A549 (cell line): Measurements from ENCODE around the gene TUBD1. TPM values are rescaled to one million over a fixed set of nuclear protein-coding genes. Genes with fewer than 3 reads are reported as not detected.

Experiments
- CBX2 ChIP-seq: fragments of 200-600 bp; sonication (generic); IDR thresholded peaks from 2 replicates; pipeline ENCODE4 v1.6.1; 2016; ENCODE audit warnings: low read depth, mild to moderate bottlenecking, borderline replicate concordance
- CBX8 ChIP-seq: fragments of 200-600 bp; sonication (generic); IDR thresholded peaks from 2 replicates; pipeline ENCODE4 v1.6.1; 2016
- CEBPB ChIP-seq, 2 experiments: fragments of >200 bp in 1 of 2; sonication (Bioruptor Twin) in 1 of 2; formaldehyde crosslinking in 1 of 2; IDR thresholded peaks; 2 replicates each; pipeline ENCODE4 v1.6.1; 2012 to 2016
- CHD4 ChIP-seq: fragments of 200-600 bp; sonication (generic); IDR thresholded peaks from 2 replicates; pipeline ENCODE4 v1.6.1; 2016; ENCODE audit warnings: antibody characterized with exemption, mild to moderate bottlenecking, borderline replicate concordance
- CTCF ChIP-seq: fragments of >200 bp; sonication (Bioruptor Twin); formaldehyde crosslinking; IDR thresholded peaks from 3 replicates; pipeline ENCODE4 v1.5.1; 2016
- E2F6 ChIP-seq: IDR thresholded peaks from 2 replicates; pipeline ENCODE4 v1.6.1; 2012; ENCODE audit warnings: low read depth, borderline replicate concordance
- EP300 ChIP-seq, 2 experiments: fragments of >200 bp; sonication (Bioruptor Twin); formaldehyde crosslinking; IDR thresholded peaks; 2 replicates in 1 of 2; 3 replicates in 1 of 2; pipeline ENCODE4 v1.6.1; 2016 to 2017
- FOSL2 ChIP-seq, 2 experiments: fragments of 450-650 bp in 1 of 2; fragments of >200 bp in 1 of 2; sonication (Bioruptor Twin) in 1 of 2; formaldehyde crosslinking; IDR thresholded peaks; 2 replicates each; pipeline versions ENCODE4 v1.5.0 to v1.6.1; 2016 to 2020; ENCODE audit warnings: mild to moderate bottlenecking in 1 of 2, moderate library complexity in 1 of 2
- GATA3 ChIP-seq: IDR thresholded peaks from 2 replicates; pipeline ENCODE4 v1.6.1; 2012; ENCODE audit warnings: borderline replicate concordance
- HES2 ChIP-seq: fragments of >200 bp; sonication (Bioruptor Twin); formaldehyde crosslinking; IDR thresholded peaks from 2 replicates; pipeline ENCODE4 v1.6.1; 2016
- HMGXB4 ChIP-seq: fragments of 250-450 bp; sonication (Bioruptor Pico); IDR thresholded peaks from 2 replicates; pipeline ENCODE4 v1.5.0; 2021; ENCODE audit warnings: mild to moderate bottlenecking, moderate library complexity, borderline replicate concordance
- HOXB13 ChIP-seq: fragments of 250-450 bp; sonication (Bioruptor Pico); IDR thresholded peaks from 2 replicates; pipeline ENCODE4 v1.5.0; 2020; ENCODE audit warnings: low read depth, mild to moderate bottlenecking, moderate library complexity
- HOXB5 ChIP-seq: fragments of 250-450 bp; sonication (Bioruptor Pico); IDR thresholded peaks from 2 replicates; pipeline ENCODE4 v1.5.0; 2020; ENCODE audit warnings: mild to moderate bottlenecking, moderate library complexity
- JUN ChIP-seq, 2 experiments: fragments of >200 bp; sonication (Bioruptor Twin); formaldehyde crosslinking; IDR thresholded peaks; 2 replicates in 1 of 2; 3 replicates in 1 of 2; pipeline ENCODE4 v1.6.1; 2016 to 2017
- JUNB ChIP-seq: fragments of >200 bp; sonication (Bioruptor Twin); formaldehyde crosslinking; IDR thresholded peaks from 2 replicates; pipeline ENCODE4 v1.6.1; 2016
- KDM1A ChIP-seq: fragments of 200-600 bp; sonication (generic); IDR thresholded peaks from 2 replicates; pipeline ENCODE4 v1.6.1; 2016; ENCODE audit warnings: low read depth, mild to moderate bottlenecking
- MAFK ChIP-seq: fragments of 450-650 bp; IDR thresholded peaks from 2 replicates; pipeline ENCODE4 v1.6.1; 2014; ENCODE audit not compliant: partially characterized antibody
- MYC ChIP-seq: IDR thresholded peaks from 2 replicates; pipeline ENCODE4 v1.6.1; 2012; ENCODE audit warnings: mild to moderate bottlenecking, inconsistent platforms, low read length, improper control_type of control experiment, borderline replicate concordance
- NFE2L2 ChIP-seq: fragments of 150-350 bp; conservative IDR thresholded peaks from 2 replicates; pipeline ENCODE4 v1.6.1; 2014; ENCODE audit warnings: low read length
- PHF8 ChIP-seq: fragments of 200-600 bp; sonication (generic); IDR thresholded peaks from 2 replicates; pipeline ENCODE4 v1.6.1; 2016; ENCODE audit warnings: low read depth, mild to moderate bottlenecking, antibody characterized with exemption, moderate library complexity, borderline replicate concordance
- POLR2A ChIP-seq: IDR thresholded peaks from 2 replicates; pipeline ENCODE4 v1.6.1; 2012; ENCODE audit warnings: mild to moderate bottlenecking, low read length
- RAD21 ChIP-seq, 2 experiments: fragments of >200 bp in 1 of 2; sonication (Bioruptor Twin) in 1 of 2; formaldehyde crosslinking in 1 of 2; IDR thresholded peaks in 1 of 2; conservative IDR thresholded peaks in 1 of 2; 2 replicates in 1 of 2; 3 replicates in 1 of 2; pipeline ENCODE4 v1.6.1; 2012 to 2018; ENCODE audit warnings: inconsistent platforms in 1 of 2
- RCOR1 ChIP-seq: fragments of 150-350 bp; IDR thresholded peaks from 2 replicates; pipeline ENCODE4 v1.6.1; 2014; ENCODE audit warnings: antibody characterized with exemption, low read length, low read depth
- REST ChIP-seq: fragments of 200-600 bp; sonication (generic); IDR thresholded peaks from 2 replicates; pipeline ENCODE4 v1.6.1; 2016; ENCODE audit warnings: antibody characterized with exemption, mild to moderate bottlenecking, moderate library complexity
- SREBF2 ChIP-seq: fragments of 450-650 bp; IDR thresholded peaks from 2 replicates; pipeline ENCODE4 v1.6.1; 2014; ENCODE audit warnings: mild to moderate bottlenecking, moderate library complexity
- TFCP2L1 ChIP-seq: fragments of 250-450 bp; sonication (Bioruptor Pico); IDR thresholded peaks from 2 replicates; pipeline ENCODE4 v1.5.0; 2021; ENCODE audit warnings: mild to moderate bottlenecking
- TP53 ChIP-seq: fragments of 250-450 bp; sonication (Bioruptor Pico); IDR thresholded peaks from 2 replicates; pipeline ENCODE4 v1.5.0; 2021; ENCODE audit warnings: mild to moderate bottlenecking, moderate library complexity
- USF2 ChIP-seq: fragments of 450-650 bp; IDR thresholded peaks from 2 replicates; pipeline ENCODE4 v1.6.1; 2014; ENCODE audit warnings: antibody characterized with exemption
- ZSCAN20 ChIP-seq: fragments of 250-450 bp; sonication (Bioruptor Pico); IDR thresholded peaks from 2 replicates; pipeline ENCODE4 v1.8.0; 2022; ENCODE audit warnings: mild to moderate bottlenecking, moderate library complexity
- polyA plus RNA-seq, 4 experiments: library from polyadenylated mRNA; depleted of rRNA in 3 of 4; stranded (reverse); fragments of >200 nt; fragmentation: RNase III in 1 of 4; extraction: RNeasy Plus Mini Kit Qiagen cat#74134 plus additional on column Dnase treatment in 1 of 4; gene quantifications; 2 replicates in 3 of 4; 3 replicates in 1 of 4; pipeline ENCODE4 v1.2.3, GENCODE V29; 2011 to 2017

Gene TUBD1
- polyA plus RNA-seq, 2 of the 4 experiments (the other 2 are of a cell fraction), result 15.9 to 24.4 TPM

GRCh38 chr17:59853168-59853918 is 39.4 kb downstream of the TUBD1 start (continued):
- TF ChIP-seq USF2 (no peak), POLR2A (no peak), TP53 (CRISPR knock-in tag) (peak; percentile 50), RCOR1 (no peak), ZSCAN20 (CRISPR knock-in tag) (peak; percentile 98), CEBPB (IDR thresholded peaks at IDR 0.05) (peak; percentile 11 to 81; a peak in 3 of 4 replicates), E2F6 (peak; percentile 72), REST (no peak), HMGXB4 (CRISPR knock-in tag) (peak; percentile 76; the same call in 1 of the 2 replicates), JUNB (peak; percentile 92), TFCP2L1 (CRISPR knock-in tag) (peak; percentile 98), NFE2L2 (peak; percentile 44), MAFK (peak; percentile 83), RAD21 (conservative IDR thresholded peaks at IDR 0.05 in 1 of 2, IDR thresholded peaks at IDR 0.05 in 1 of 2) (peak; percentile 64 to 71), SREBF2 (no peak), HOXB5 (CRISPR knock-in tag) (peak; percentile 97), CBX2 (no peak), GATA3 (peak; percentile 98; the same call in 1 of the 2 replicates), CBX8 (no peak), HES2 (0 out of 2 replicates have a peak, but pooled peaks have one; percentile 11), JUN (IDR thresholded peaks at IDR 0.05) (peak; percentile 98), MYC (peak; percentile 91), CHD4 (0 out of 2 replicates have a peak, but pooled peaks have one; percentile 68), HOXB13 (CRISPR knock-in tag) (peak; percentile 100), CTCF (peak; percentile 67), FOSL2 (IDR thresholded peaks at IDR 0.05) (peak; percentile 89), FOSL2 (CRISPR knock-in tag; IDR thresholded peaks at IDR 0.05) (peak; percentile 98), EP300 (IDR thresholded peaks at IDR 0.05) (peak; percentile 95 to 97), KDM1A (no peak), PHF8 (no peak)
